Astrocyte (in vitro differentiated cells and primary cell): ENCODE measurements around the gene INTS12. TPM values are rescaled to one million over a fixed set of nuclear protein-coding genes. Genes with fewer than 3 reads are reported as not detected.

Source experiments
- DNase-seq: peaks from one replicate; pipeline ENCODE4 v3.0.0-alpha.2; 2010; ENCODE audit warnings: low read depth
- FAIRE-seq: peaks from 2 replicates; lab custom pipeline; 2011; peaks lifted over from hg19 to GRCh38; lab: Jason Lieb, UNC
- H2AFZ ChIP-seq: 2 replicates; pipeline ENCODE4 v1.6.0; 2012; ENCODE audit warnings: low read depth, low read length, inconsistent platforms
- H3K27ac ChIP-seq: 2 replicates; pipeline ENCODE4 v1.5.1; 2011; ENCODE audit warnings: low read depth, low read length, inconsistent platforms
- H3K27me3 ChIP-seq: 2 replicates; pipeline ENCODE4 v1.6.0; 2011; ENCODE audit warnings: low read length, inconsistent platforms; ENCODE audit not compliant: insufficient read depth
- H3K36me3 ChIP-seq: 2 replicates; pipeline ENCODE4 v1.5.1; 2011; ENCODE audit warnings: low read length, inconsistent platforms; ENCODE audit not compliant: insufficient read depth
- H3K4me1 ChIP-seq: 2 replicates; pipeline ENCODE4 v1.5.1; 2011; ENCODE audit warnings: low read length, inconsistent platforms; ENCODE audit not compliant: insufficient read depth
- H3K4me2 ChIP-seq: 2 replicates; pipeline ENCODE4 v1.6.0; 2012; ENCODE audit warnings: low read length, inconsistent platforms
- H3K4me3 ChIP-seq: 2 replicates; pipeline ENCODE4 v1.5.1; 2011; ENCODE audit warnings: low read depth, mild to moderate bottlenecking, low read length, inconsistent platforms; ENCODE audit not compliant: insufficient read depth
- H3K79me2 ChIP-seq: 2 replicates; pipeline ENCODE4 v1.6.0; 2012; ENCODE audit warnings: mild to moderate bottlenecking, low read length, inconsistent platforms; ENCODE audit not compliant: insufficient read depth
- H3K9ac ChIP-seq: 2 replicates; pipeline ENCODE4 v1.6.0; 2012; ENCODE audit warnings: mild to moderate bottlenecking, low read length, inconsistent platforms
- H3K9me3 ChIP-seq: 2 replicates; pipeline ENCODE4 v1.5.1; 2012; ENCODE audit warnings: low read depth, mild to moderate bottlenecking, low read length, inconsistent platforms; ENCODE audit not compliant: insufficient read depth
- H4K20me1 ChIP-seq: 2 replicates; pipeline ENCODE4 v1.6.0; 2012; ENCODE audit warnings: low read length, inconsistent platforms; ENCODE audit not compliant: insufficient read depth
- H3K27ac Mint-ChIP-seq: one replicate; pipeline ENCODE4 v1.8.0; 2021; ENCODE audit warnings: mild to moderate bottlenecking, mixed read lengths; ENCODE audit not compliant: unreplicated experiment
- H3K27me3 Mint-ChIP-seq: one replicate; pipeline ENCODE4 v1.8.0; 2021; ENCODE audit warnings: low read depth, mixed read lengths; ENCODE audit not compliant: unreplicated experiment
- H3K36me3 Mint-ChIP-seq: one replicate; pipeline ENCODE4 v1.8.0; 2021; ENCODE audit warnings: low read depth, mixed read lengths; ENCODE audit not compliant: unreplicated experiment
- H3K4me1 Mint-ChIP-seq: one replicate; pipeline ENCODE4 v1.8.0; 2021; ENCODE audit warnings: low read depth, mixed read lengths; ENCODE audit not compliant: unreplicated experiment
- H3K4me3 Mint-ChIP-seq: one replicate; pipeline ENCODE4 v1.8.0; 2021; ENCODE audit warnings: mild to moderate bottlenecking, moderate library complexity, mixed read lengths; ENCODE audit not compliant: unreplicated experiment
- H3K9me3 Mint-ChIP-seq: one replicate; pipeline ENCODE4 v1.8.0; 2021; ENCODE audit warnings: mild to moderate bottlenecking, mixed read lengths; ENCODE audit not compliant: unreplicated experiment
- EZH2 ChIP-seq: IDR thresholded peaks from 2 replicates; pipeline ENCODE4 v1.6.1; 2012; ENCODE audit warnings: mild to moderate bottlenecking, low read length, inconsistent platforms; ENCODE audit not compliant: insufficient read depth
- total RNA-seq: library from RNA; stranded (reverse); gene quantifications from 2 replicates; pipeline ENCODE4 v1.2.1, GENCODE V29; 2021
- TF ChIP-seq, protein P1 (sequence below): IDR thresholded peaks from 2 replicates; pipeline ENCODE4 v1.5.1; 2011; ENCODE audit warnings: low read depth, mild to moderate bottlenecking, inconsistent platforms, low read length, moderate library complexity; ENCODE audit not compliant: insufficient read depth

The INTS12 gene
- total RNA-seq, 1 donor from 2014 or later, result 21.9 TPM

DNA sequence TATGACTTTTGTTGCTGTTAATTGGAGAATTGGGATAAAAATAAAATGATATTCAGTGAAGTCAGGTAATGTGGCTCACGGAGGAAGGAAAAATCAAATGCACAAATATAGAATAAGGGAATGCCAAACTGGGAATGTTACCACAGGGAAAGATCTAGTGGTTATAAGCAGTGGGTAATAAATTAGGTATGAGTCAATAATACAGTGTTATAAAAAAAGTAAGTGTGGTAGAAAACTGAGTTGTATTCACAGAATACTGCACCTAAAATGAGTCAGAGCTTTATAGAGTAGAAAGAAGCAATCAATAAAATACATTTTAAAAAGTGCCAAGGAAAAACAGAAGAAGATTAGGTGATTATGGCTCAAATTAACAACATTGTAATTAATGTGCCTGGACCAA lies 34.5 kb downstream of the INTS12 start:
- H3K4me1 Mint-ChIP-seq, result no peaks in the 10 kb centered on the region
- H3K4me3 Mint-ChIP-seq, result no peak overlapping the region
- H3K36me3 Mint-ChIP-seq, result no peaks in the 10 kb centered on the region
- H3K27ac Mint-ChIP-seq, result no peak overlapping the region
- Histone ChIP-seq H3K4me2 (no peak overlapping the region), H3K4me3 (no peak overlapping the region), H3K4me1 (no peaks in the 10 kb centered on the region), H3K36me3 (no peaks in the 10 kb centered on the region), H3K9me3 (no peaks in the 10 kb centered on the region), H3K79me2 (no peaks in the 10 kb centered on the region), H4K20me1 (no peaks in the 10 kb centered on the region), H2AFZ (no peak overlapping the region), H3K27me3 (no peaks in the 10 kb centered on the region), H3K27ac (no peak overlapping the region), H3K9ac (no peak overlapping the region)
- no peaks in the 10 kb centered on the region for H3K27me3 Mint-ChIP-seq
- FAIRE-seq (no peak), DNase-seq (no peak)
- H3K9me3 Mint-ChIP-seq, result no peaks in the 10 kb centered on the region
- TF ChIP-seq, protein P1, sequence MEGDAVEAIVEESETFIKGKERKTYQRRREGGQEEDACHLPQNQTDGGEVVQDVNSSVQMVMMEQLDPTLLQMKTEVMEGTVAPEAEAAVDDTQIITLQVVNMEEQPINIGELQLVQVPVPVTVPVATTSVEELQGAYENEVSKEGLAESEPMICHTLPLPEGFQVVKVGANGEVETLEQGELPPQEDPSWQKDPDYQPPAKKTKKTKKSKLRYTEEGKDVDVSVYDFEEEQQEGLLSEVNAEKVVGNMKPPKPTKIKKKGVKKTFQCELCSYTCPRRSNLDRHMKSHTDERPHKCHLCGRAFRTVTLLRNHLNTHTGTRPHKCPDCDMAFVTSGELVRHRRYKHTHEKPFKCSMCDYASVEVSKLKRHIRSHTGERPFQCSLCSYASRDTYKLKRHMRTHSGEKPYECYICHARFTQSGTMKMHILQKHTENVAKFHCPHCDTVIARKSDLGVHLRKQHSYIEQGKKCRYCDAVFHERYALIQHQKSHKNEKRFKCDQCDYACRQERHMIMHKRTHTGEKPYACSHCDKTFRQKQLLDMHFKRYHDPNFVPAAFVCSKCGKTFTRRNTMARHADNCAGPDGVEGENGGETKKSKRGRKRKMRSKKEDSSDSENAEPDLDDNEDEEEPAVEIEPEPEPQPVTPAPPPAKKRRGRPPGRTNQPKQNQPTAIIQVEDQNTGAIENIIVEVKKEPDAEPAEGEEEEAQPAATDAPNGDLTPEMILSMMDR, result no peak
- no peak for TF ChIP-seq EZH2

DNA sequence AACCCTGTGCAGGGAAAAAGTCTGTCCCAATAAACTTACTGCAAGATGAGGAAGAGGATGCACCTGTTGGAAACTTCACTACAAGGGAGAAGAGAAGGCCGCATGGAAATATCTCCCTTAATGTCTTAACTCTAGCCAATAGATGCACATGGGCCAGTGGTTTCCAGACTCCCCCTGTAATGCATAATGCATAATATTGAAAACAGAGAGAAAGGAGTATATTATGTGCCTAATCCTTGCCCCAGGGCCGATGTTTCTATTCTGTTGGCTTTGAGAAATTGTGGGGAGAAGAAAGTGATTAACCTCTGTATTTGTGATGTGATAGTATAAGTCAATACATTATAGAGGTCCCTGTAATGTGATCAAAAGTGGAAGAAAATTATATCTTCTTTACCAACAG lies 37.2 kb downstream of the INTS12 start:
- H3K79me2 ChIP-seq, result no peaks in the 10 kb centered on the region
- no peaks in the 10 kb centered on the region for H3K36me3 ChIP-seq
- H3K27me3 ChIP-seq, result no peaks in the 10 kb centered on the region
- H3K9ac ChIP-seq, result no peak overlapping the region
- no peak overlapping the region for H3K4me3 Mint-ChIP-seq
- no peak overlapping the region for H3K27ac ChIP-seq
- TF ChIP-seq, protein P1, result no peak
- no peak for TF ChIP-seq EZH2
- no peaks in the 10 kb centered on the region for H3K9me3 ChIP-seq
- DNase-seq, result no peak
- no peak overlapping the region for H3K4me2 ChIP-seq
- no peak for FAIRE-seq
- H3K9me3 Mint-ChIP-seq, result no peaks in the 10 kb centered on the region
- H3K4me3 ChIP-seq, result no peak overlapping the region
- H4K20me1 ChIP-seq, result no peaks in the 10 kb centered on the region
- H2AFZ ChIP-seq, result no peak overlapping the region
- H3K36me3 Mint-ChIP-seq, result no peaks in the 10 kb centered on the region
- no peaks in the 10 kb centered on the region for H3K27me3 Mint-ChIP-seq
- no peaks in the 10 kb centered on the region for H3K4me1 ChIP-seq
- no peak overlapping the region for H3K27ac Mint-ChIP-seq
- no peaks in the 10 kb centered on the region for H3K4me1 Mint-ChIP-seq

DNA sequence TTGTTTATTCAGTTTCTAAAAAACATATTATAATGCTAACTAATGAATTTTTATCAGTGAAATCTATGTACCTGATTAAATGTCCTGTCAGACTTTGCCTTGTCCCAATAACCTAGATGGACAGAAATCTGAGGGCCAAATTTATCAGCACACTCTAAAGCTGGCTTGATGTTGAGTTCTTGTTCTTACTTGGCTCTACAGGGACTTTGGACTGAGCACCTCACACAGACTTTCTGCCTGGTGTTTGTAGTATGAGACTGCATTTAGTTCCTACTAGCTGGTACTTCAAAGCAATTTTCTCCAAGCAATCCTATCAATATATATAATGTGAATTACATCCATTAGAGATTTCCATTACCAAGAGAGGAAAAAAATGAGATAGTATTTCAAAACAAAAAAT lies 37.8 kb downstream of the INTS12 start:
- no peaks in the 10 kb centered on the region for H3K4me1 Mint-ChIP-seq
- no peaks in the 10 kb centered on the region for H3K79me2 ChIP-seq
- TF ChIP-seq EZH2, result no peak
- TF ChIP-seq, protein P1, result no peak
- FAIRE-seq (no peak), DNase-seq (no peak)
- H3K27me3 ChIP-seq, result no peaks in the 10 kb centered on the region
- no peak overlapping the region for H2AFZ ChIP-seq
- H3K4me3 Mint-ChIP-seq, result no peak overlapping the region
- no peak overlapping the region for H3K27ac Mint-ChIP-seq
- H3K36me3 Mint-ChIP-seq, result no peaks in the 10 kb centered on the region
- no peaks in the 10 kb centered on the region for H3K9me3 ChIP-seq
- no peaks in the 10 kb centered on the region for H3K4me1 ChIP-seq
- no peaks in the 10 kb centered on the region for H3K9me3 Mint-ChIP-seq
- no peak overlapping the region for H3K4me3 ChIP-seq
- no peaks in the 10 kb centered on the region for H3K36me3 ChIP-seq
- no peaks in the 10 kb centered on the region for H3K27me3 Mint-ChIP-seq
- H4K20me1 ChIP-seq, result no peaks in the 10 kb centered on the region
- H3K4me2 ChIP-seq, result no peak overlapping the region
- no peak overlapping the region for H3K27ac ChIP-seq
- H3K9ac ChIP-seq, result no peak overlapping the region
